GM12878 (cell line): ENCODE results near the gene IFNE. TPM values are rescaled to one million over a fixed set of nuclear protein-coding genes. Genes with fewer than 3 reads are reported as not detected.
A peak's percentile ranks its signal among the peaks of the same experiment; 100 is the strongest.

Source experiments
- microRNA counts: library from miRNA; unstranded; fragments of <30 nt; microRNA quantifications from one replicate; lab custom pipeline; 2016
- microRNA-seq: library from miRNA; unstranded; fragments of <30 nt; microRNA quantifications from one replicate; pipeline ENCODE4, GENCODE V29; 2018
- polyA plus RNA-seq, 11 experiments: library from polyadenylated mRNA; depleted of rRNA in 4 of 11; unstranded in 6 of 11; stranded (reverse) in 5 of 11; fragments of >200 nt; fragmentation: Nextera tagmentation in 4 of 11; fragmentation: Illumina TruSeq in 1 of 11; extraction: Ambion mirVana in 4 of 11; extraction: Trizol in 1 of 11; gene quantifications; 1 replicate in 1 of 11; 2 replicates in 10 of 11; pipeline versions ENCODE4 v1.2.1 to v1.2.3, GENCODE V29; 2011 to 2016; ENCODE audit warnings: inconsistent platforms in 2 of 11, missing spikeins in 2 of 11, low read depth in 1 of 11
- small RNA-seq: library from RNA; depleted of rRNA; stranded (forward); fragments of <200 nt; gene quantifications from one replicate; pipeline ENCODE3, GENCODE V24; 2014
- total RNA-seq, 4 experiments: library from RNA; depleted of rRNA in 3 of 4; stranded (reverse); fragments of >200 nt in 3 of 4; fragmentation: Illumina TruSeq in 1 of 4; extraction: Trizol in 1 of 4; gene quantifications; 2 replicates each; pipeline versions ENCODE4 v1.2.1 to v1.2.3, GENCODE V29; 2013 to 2021

Gene IFNE
- total and polyA plus RNA-seq, 10 of the 15 experiments (the other 5 are each of a cell fraction or from before 2014, with no cell fraction given) = not detected

MicroRNAs within 50 kb of the gene (microRNA counts, 767-probe panel; counts per million panel counts)
- microRNA hsa-miR-31-5p (lab: Ali Mortazavi, UCI) = 977 counts per million, percentile 26 among the panel's probes with 10 or more counts

Small RNA genes within 50 kb of the gene (microRNA-seq; reads per million reads assigned to microRNA genes)
- gene MIR31 = 0.56 reads per million

Small RNA genes within 50 kb of the gene (small RNA-seq; reads per million reads assigned to genes)
- gene MIR31 (not detected), gene RF00157 (not detected)

Other genes with a start within 250 kb of the IFNE start
Only the 7 nearest of the 8 such genes appear.
- not detected in 2 replicates for gene IFNA5, start 177.0 kb downstream of the IFNE start, total RNA-seq (2014; rRNA removed)
- gene IFNA5, start 177.0 kb downstream of the IFNE start, total RNA-seq (2014; rRNA removed; fragmentation: Illumina TruSeq; extraction: Trizol) = not detected in 2 replicates
- not detected in 2 replicates for gene IFNA5, start 177.0 kb downstream of the IFNE start, total RNA-seq (2021)
- gene IFNA5, start 177.0 kb downstream of the IFNE start, polyA plus RNA-seq (2011; rRNA removed) = not detected in 2 replicates
- gene IFNA5, start 177.0 kb downstream of the IFNE start, polyA plus RNA-seq (2014; fragmentation: Illumina TruSeq; extraction: Trizol) = not detected in 2 replicates
- gene IFNA5, start 177.0 kb downstream of the IFNE start, polyA plus RNA-seq (2014; fragmentation: Nextera tagmentation; extraction: Ambion mirVana) = not detected
- not detected in 2 replicates for gene IFNA5, start 177.0 kb downstream of the IFNE start, polyA plus RNA-seq (2014; rRNA removed)
- gene IFNA5, start 177.0 kb downstream of the IFNE start, polyA plus RNA-seq (2016; fragmentation: Nextera tagmentation; extraction: Ambion mirVana) = not detected
- 17.7 and 20.2 TPM in 2 replicates for gene KLHL9, start 146.9 kb downstream of the IFNE start, total RNA-seq (2014; rRNA removed)
- 15.3 and 15.8 TPM in 2 replicates for gene KLHL9, start 146.9 kb downstream of the IFNE start, total RNA-seq (2014; rRNA removed; fragmentation: Illumina TruSeq; extraction: Trizol)
- 17.2 and 17.7 TPM in 2 replicates for gene KLHL9, start 146.9 kb downstream of the IFNE start, total RNA-seq (2021)
- 37.7 and 53.4 TPM in 2 replicates for gene KLHL9, start 146.9 kb downstream of the IFNE start, polyA plus RNA-seq (2011; rRNA removed)
- 18.3 and 23.1 TPM in 2 replicates for gene KLHL9, start 146.9 kb downstream of the IFNE start, polyA plus RNA-seq (2014; fragmentation: Illumina TruSeq; extraction: Trizol)
- 1 to 10 TPM; 3.8 to 5.8 TPM for gene KLHL9, start 146.9 kb downstream of the IFNE start, polyA plus RNA-seq (2014; fragmentation: Nextera tagmentation; extraction: Ambion mirVana)
- gene KLHL9, start 146.9 kb downstream of the IFNE start, polyA plus RNA-seq (2014; rRNA removed) = 13.7 and 15.8 TPM in 2 replicates
- 10 to 100 TPM; 17.5 to 18.6 TPM for gene KLHL9, start 146.9 kb downstream of the IFNE start, polyA plus RNA-seq (2016; fragmentation: Nextera tagmentation; extraction: Ambion mirVana)
- gene IFNA6, start 131.4 kb downstream of the IFNE start, total RNA-seq (2014; rRNA removed) = 0.22 TPM in 1 of 2 replicates, not detected in the other
- gene IFNA6, start 131.4 kb downstream of the IFNE start, total RNA-seq (2014; rRNA removed; fragmentation: Illumina TruSeq; extraction: Trizol) = not detected in 2 replicates
- gene IFNA6, start 131.4 kb downstream of the IFNE start, total RNA-seq (2021) = not detected in 2 replicates
- 0.04 and 0.14 TPM in 2 replicates for gene IFNA6, start 131.4 kb downstream of the IFNE start, polyA plus RNA-seq (2011; rRNA removed)
- not detected in 2 replicates for gene IFNA6, start 131.4 kb downstream of the IFNE start, polyA plus RNA-seq (2014; fragmentation: Illumina TruSeq; extraction: Trizol)
- gene IFNA6, start 131.4 kb downstream of the IFNE start, polyA plus RNA-seq (2014; fragmentation: Nextera tagmentation; extraction: Ambion mirVana) = not detected
- gene IFNA6, start 131.4 kb downstream of the IFNE start, polyA plus RNA-seq (2014; rRNA removed) = not detected in 2 replicates
- not detected for gene IFNA6, start 131.4 kb downstream of the IFNE start, polyA plus RNA-seq (2016; fragmentation: Nextera tagmentation; extraction: Ambion mirVana)
- not detected in 2 replicates for gene IFNA13, start 114.3 kb downstream of the IFNE start, total RNA-seq (2014; rRNA removed)
- gene IFNA13, start 114.3 kb downstream of the IFNE start, total RNA-seq (2014; rRNA removed; fragmentation: Illumina TruSeq; extraction: Trizol) = not detected in 2 replicates
- gene IFNA13, start 114.3 kb downstream of the IFNE start, total RNA-seq (2021) = not detected in 2 replicates
- gene IFNA13, start 114.3 kb downstream of the IFNE start, polyA plus RNA-seq (2011; rRNA removed) = 0.06 TPM in 1 of 2 replicates, not detected in the other
- gene IFNA13, start 114.3 kb downstream of the IFNE start, polyA plus RNA-seq (2014; fragmentation: Illumina TruSeq; extraction: Trizol) = not detected in 2 replicates
- gene IFNA13, start 114.3 kb downstream of the IFNE start, polyA plus RNA-seq (2014; fragmentation: Nextera tagmentation; extraction: Ambion mirVana) = not detected
- gene IFNA13, start 114.3 kb downstream of the IFNE start, polyA plus RNA-seq (2014; rRNA removed) = not detected in 2 replicates
- gene IFNA13, start 114.3 kb downstream of the IFNE start, polyA plus RNA-seq (2016; fragmentation: Nextera tagmentation; extraction: Ambion mirVana) = not detected
- 0.33 and 0.73 TPM in 2 replicates for gene IFNA2, start 96.9 kb downstream of the IFNE start, total RNA-seq (2014; rRNA removed)
- 0.31 and 0.46 TPM in 2 replicates for gene IFNA2, start 96.9 kb downstream of the IFNE start, total RNA-seq (2014; rRNA removed; fragmentation: Illumina TruSeq; extraction: Trizol)
- 0.26 TPM in 1 of 2 replicates, not detected in the other for gene IFNA2, start 96.9 kb downstream of the IFNE start, total RNA-seq (2021)
- gene IFNA2, start 96.9 kb downstream of the IFNE start, polyA plus RNA-seq (2011; rRNA removed) = 2.8 and 3.7 TPM in 2 replicates
- gene IFNA2, start 96.9 kb downstream of the IFNE start, polyA plus RNA-seq (2014; fragmentation: Illumina TruSeq; extraction: Trizol) = 0.43 and 1.1 TPM in 2 replicates
- gene IFNA2, start 96.9 kb downstream of the IFNE start, polyA plus RNA-seq (2014; fragmentation: Nextera tagmentation; extraction: Ambion mirVana) = 1 to 10 TPM; 1.3 to 1.8 TPM
- 0.06 and 0.59 TPM in 2 replicates for gene IFNA2, start 96.9 kb downstream of the IFNE start, polyA plus RNA-seq (2014; rRNA removed)
- not detected for gene IFNA2, start 96.9 kb downstream of the IFNE start, polyA plus RNA-seq (2016; fragmentation: Nextera tagmentation; extraction: Ambion mirVana)
- not detected in 2 replicates for gene IFNA8, start 73.2 kb downstream of the IFNE start, total RNA-seq (2014; rRNA removed)
- gene IFNA8, start 73.2 kb downstream of the IFNE start, total RNA-seq (2014; rRNA removed; fragmentation: Illumina TruSeq; extraction: Trizol) = not detected in 2 replicates
- not detected in 2 replicates for gene IFNA8, start 73.2 kb downstream of the IFNE start, total RNA-seq (2021)
- not detected in 2 replicates for gene IFNA8, start 73.2 kb downstream of the IFNE start, polyA plus RNA-seq (2011; rRNA removed)
- gene IFNA8, start 73.2 kb downstream of the IFNE start, polyA plus RNA-seq (2014; fragmentation: Illumina TruSeq; extraction: Trizol) = not detected in 2 replicates
- not detected for gene IFNA8, start 73.2 kb downstream of the IFNE start, polyA plus RNA-seq (2014; fragmentation: Nextera tagmentation; extraction: Ambion mirVana)
- not detected in 2 replicates for gene IFNA8, start 73.2 kb downstream of the IFNE start, polyA plus RNA-seq (2014; rRNA removed)
- not detected for gene IFNA8, start 73.2 kb downstream of the IFNE start, polyA plus RNA-seq (2016; fragmentation: Nextera tagmentation; extraction: Ambion mirVana)
- gene IFNA1, start 41.9 kb downstream of the IFNE start, total RNA-seq (2014; rRNA removed) = not detected in 2 replicates
- gene IFNA1, start 41.9 kb downstream of the IFNE start, total RNA-seq (2014; rRNA removed; fragmentation: Illumina TruSeq; extraction: Trizol) = not detected in 2 replicates
- gene IFNA1, start 41.9 kb downstream of the IFNE start, total RNA-seq (2021) = not detected in 2 replicates
- gene IFNA1, start 41.9 kb downstream of the IFNE start, polyA plus RNA-seq (2011; rRNA removed) = not detected in 2 replicates
- gene IFNA1, start 41.9 kb downstream of the IFNE start, polyA plus RNA-seq (2014; fragmentation: Illumina TruSeq; extraction: Trizol) = not detected in 2 replicates
- gene IFNA1, start 41.9 kb downstream of the IFNE start, polyA plus RNA-seq (2014; fragmentation: Nextera tagmentation; extraction: Ambion mirVana) = not detected
- not detected in 2 replicates for gene IFNA1, start 41.9 kb downstream of the IFNE start, polyA plus RNA-seq (2014; rRNA removed)
- gene IFNA1, start 41.9 kb downstream of the IFNE start, polyA plus RNA-seq (2016; fragmentation: Nextera tagmentation; extraction: Ambion mirVana) = not detected